Liver (tissue), 9 donors: ENCODE results near the gene PACSIN2. TPM values are rescaled to one million over a fixed set of nuclear protein-coding genes. Genes with fewer than 3 reads are reported as not detected.

Source experiments
- DNase-seq: peaks from one replicate; pipeline ENCODE4 v3.0.0-alpha.2; 2017; ENCODE audit warnings: low spot score
- H3K27ac ChIP-seq, 2 donors: one replicate each; pipeline ENCODE4 v1.7.0; 2013; ENCODE audit warnings: inconsistent platforms in 2 of 2, low read length in 2 of 2, control low read depth in 1 of 2, low read depth in 1 of 2, mild to moderate bottlenecking in 1 of 2
- H3K27me3 ChIP-seq, 4 donors: one replicate each; pipeline versions ENCODE4 v1.6.1 to v1.7.0; 2013; ENCODE audit warnings: low read length in 3 of 4, inconsistent platforms in 1 of 4, mild to moderate bottlenecking in 1 of 4, moderate library complexity in 1 of 4; ENCODE audit not compliant: control insufficient read depth in 4 of 4, insufficient read depth in 4 of 4
- H3K36me3 ChIP-seq, 4 donors: one replicate each; pipeline versions ENCODE4 v1.6.1 to v1.7.0; 2013; ENCODE audit warnings: low read length in 3 of 4, mild to moderate bottlenecking in 3 of 4, low read depth in 1 of 4, moderate library complexity in 1 of 4; ENCODE audit not compliant: control insufficient read depth in 4 of 4, insufficient read depth in 3 of 4
- H3K4me1 ChIP-seq, 4 donors: one replicate each; pipeline versions ENCODE4 v1.6.1 to v1.7.0; 2013; ENCODE audit warnings: low read length in 3 of 4, mild to moderate bottlenecking in 3 of 4, moderate library complexity in 1 of 4; ENCODE audit not compliant: control insufficient read depth in 4 of 4, insufficient read depth in 4 of 4
- H3K4me3 ChIP-seq, 3 donors: one replicate each; pipeline versions ENCODE4 v1.6.1 to v1.7.0; 2013; ENCODE audit warnings: low read length in 3 of 3, control low read depth in 1 of 3, low read depth in 1 of 3, mild to moderate bottlenecking in 1 of 3
- H3K9ac ChIP-seq, 2 donors: one replicate each; pipeline ENCODE4 v1.7.0; 2013; ENCODE audit warnings: low read length in 2 of 2, mild to moderate bottlenecking in 2 of 2, moderate library complexity in 2 of 2, control low read depth in 1 of 2, low read depth in 1 of 2
- H3K9me3 ChIP-seq, 4 donors: one replicate each; pipeline versions ENCODE4 v1.6.1 to v1.7.0; 2013; ENCODE audit warnings: low read length in 3 of 4; ENCODE audit not compliant: control insufficient read depth in 4 of 4
- EGR1 ChIP-seq, 2 donors: IDR thresholded peaks; 2 replicates each; pipeline ENCODE4 v1.6.1; 2016 to 2018; ENCODE audit warnings: antibody characterized with exemption in 2 of 2, low read depth in 2 of 2
- FOXA1 ChIP-seq: IDR thresholded peaks from 2 replicates; pipeline ENCODE4 v1.6.1; 2016; ENCODE audit warnings: antibody characterized with exemption
- FOXA2 ChIP-seq: IDR thresholded peaks from 2 replicates; pipeline ENCODE4 v1.6.1; 2016; ENCODE audit warnings: antibody characterized with exemption
- GABPA ChIP-seq, 2 donors: IDR thresholded peaks in 1 of 2; conservative IDR thresholded peaks in 1 of 2; 2 replicates each; pipeline ENCODE4 v1.6.1; 2016; ENCODE audit warnings: antibody characterized with exemption in 2 of 2, mild to moderate bottlenecking in 1 of 2, moderate library complexity in 1 of 2
- HNF4A ChIP-seq, 2 donors: conservative IDR thresholded peaks; 2 replicates each; pipeline ENCODE4 v1.6.1; 2016; ENCODE audit warnings: antibody characterized with exemption in 2 of 2, mild to moderate bottlenecking in 2 of 2
- HNF4G ChIP-seq: IDR thresholded peaks from 2 replicates; pipeline ENCODE4 v1.6.1; 2016; ENCODE audit warnings: antibody characterized with exemption
- JUND ChIP-seq, 2 donors: IDR thresholded peaks; 2 replicates each; pipeline ENCODE4 v1.6.1; 2016; ENCODE audit warnings: antibody characterized with exemption in 2 of 2
- NR2F2 ChIP-seq: IDR thresholded peaks from 2 replicates; pipeline ENCODE4 v1.6.1; 2016; ENCODE audit warnings: antibody characterized with exemption
- RAD21 ChIP-seq, 2 donors: IDR thresholded peaks; 2 replicates each; pipeline ENCODE4 v1.6.1; 2016; ENCODE audit warnings: antibody characterized with exemption in 2 of 2, mild to moderate bottlenecking in 2 of 2
- RXRA ChIP-seq, 2 donors: IDR thresholded peaks; 2 replicates each; pipeline ENCODE4 v1.6.1; 2017 to 2018; ENCODE audit warnings: antibody characterized with exemption in 2 of 2, mild to moderate bottlenecking in 1 of 2
- SP1 ChIP-seq: IDR thresholded peaks from 2 replicates; pipeline ENCODE4 v1.6.1; 2018; ENCODE audit warnings: antibody characterized with exemption, mild to moderate bottlenecking
- TAF1 ChIP-seq: conservative IDR thresholded peaks from 2 replicates; pipeline ENCODE4 v1.6.1; 2016; ENCODE audit warnings: antibody characterized with exemption, mild to moderate bottlenecking
- YY1 ChIP-seq: IDR thresholded peaks from 2 replicates; pipeline ENCODE4 v1.6.1; 2016; ENCODE audit warnings: antibody characterized with exemption, mild to moderate bottlenecking
- WGBS: extraction: QIAGEN DNeasy Blood & Tissue Kit; methylation state at CpG from one replicate; pipeline ENCODE4 v1.1.7; 2013; 5-methylcytosine and 5-hydroxymethylcytosine counted together
- polyA plus RNA-seq, 2 donors: library from polyadenylated mRNA; stranded (reverse) in 1 of 2; unstranded in 1 of 2; fragments of 200-250 nt in 1 of 2; fragments of >200 nt in 1 of 2; fragmentation: Nextera tagmentation in 1 of 2; extraction: Ambion mirVana in 1 of 2; gene quantifications; one replicate each; pipeline versions ENCODE4 v1.2.1 to v1.2.3, GENCODE V29; 2013 to 2015
- total RNA-seq, 2 donors: library from RNA; depleted of rRNA; stranded (reverse); fragments of >200 nt; gene quantifications; one replicate each; pipeline ENCODE4 v1.2.3, GENCODE V29; 2014
- TF ChIP-seq, protein P1 (sequence below): fragments of 150-350 bp; IDR thresholded peaks from 2 replicates; pipeline ENCODE4 v1.5.1; 2017; ENCODE audit warnings: improper control_type of control experiment, low read depth, low read length; ENCODE audit not compliant: missing input control
- TF ChIP-seq, protein P2 (sequence below): IDR thresholded peaks from 2 replicates; pipeline ENCODE4 v1.6.1; 2016; ENCODE audit warnings: antibody characterized with exemption
- TF ChIP-seq, protein P3 (sequence below): IDR thresholded peaks from 2 replicates; pipeline ENCODE4 v1.6.1; 2016; ENCODE audit warnings: antibody characterized with exemption
- TF ChIP-seq, protein P4 (sequence below): IDR thresholded peaks from 2 replicates; pipeline ENCODE4 v1.6.1; 2016; ENCODE audit warnings: antibody characterized with exemption
- TF ChIP-seq, protein P5 (sequence below): IDR thresholded peaks from 2 replicates; pipeline ENCODE4 v1.6.1; 2016; ENCODE audit warnings: antibody characterized with exemption, mild to moderate bottlenecking
- donor health status: healthy.
- donor health status: healthy.
- donor health status: healthy.
- donor health status: healthy.
- donor health status: healthy.

The PACSIN2 gene
- total and polyA plus RNA-seq, 4 donors = 9.1 to 31.4 (median 17.0) TPM

DNA sequence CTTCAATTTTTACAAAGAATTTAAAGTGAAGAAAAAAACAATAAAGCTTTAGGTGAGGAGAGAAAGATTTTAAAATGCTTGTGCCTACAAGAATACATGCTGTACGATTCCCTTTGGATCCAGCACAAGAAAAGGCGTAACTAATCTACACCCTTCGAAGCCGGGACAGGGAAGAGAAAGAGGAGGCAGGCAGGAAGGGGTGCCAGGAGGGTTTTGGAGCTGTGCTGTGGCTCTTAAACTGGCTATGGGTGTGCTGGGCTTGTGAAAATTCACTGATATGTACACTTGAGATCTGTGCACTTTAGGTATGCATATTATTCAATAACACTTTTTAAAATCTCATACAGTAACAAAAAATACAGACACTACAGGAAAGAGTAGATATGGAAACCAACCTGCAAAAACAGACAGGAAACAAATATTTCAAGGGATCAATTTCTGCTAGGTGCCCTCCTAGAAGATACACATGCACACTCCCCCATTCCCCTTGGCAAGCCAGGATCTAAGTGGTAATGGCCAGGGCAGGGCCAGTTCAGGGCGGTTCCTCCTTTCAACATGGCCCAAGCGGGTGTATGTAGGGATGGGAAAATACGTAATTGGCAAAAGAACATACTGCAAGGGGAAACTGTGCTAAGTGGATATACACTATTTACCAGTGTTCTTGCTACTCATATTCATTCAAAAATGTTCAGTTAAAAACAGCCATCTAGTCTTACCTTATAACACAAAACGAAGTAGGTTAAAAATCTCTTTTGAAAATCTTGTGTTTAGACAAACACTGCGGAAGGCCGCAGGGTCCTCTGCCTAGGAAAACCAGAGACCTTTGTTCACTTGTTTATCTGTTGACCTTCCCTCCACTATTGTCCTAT is 54.2 kb downstream of the PACSIN2 start:
- H3K36me3 ChIP-seq = no peaks in the 10 kb centered on the region
- TF ChIP-seq, protein P1, sequence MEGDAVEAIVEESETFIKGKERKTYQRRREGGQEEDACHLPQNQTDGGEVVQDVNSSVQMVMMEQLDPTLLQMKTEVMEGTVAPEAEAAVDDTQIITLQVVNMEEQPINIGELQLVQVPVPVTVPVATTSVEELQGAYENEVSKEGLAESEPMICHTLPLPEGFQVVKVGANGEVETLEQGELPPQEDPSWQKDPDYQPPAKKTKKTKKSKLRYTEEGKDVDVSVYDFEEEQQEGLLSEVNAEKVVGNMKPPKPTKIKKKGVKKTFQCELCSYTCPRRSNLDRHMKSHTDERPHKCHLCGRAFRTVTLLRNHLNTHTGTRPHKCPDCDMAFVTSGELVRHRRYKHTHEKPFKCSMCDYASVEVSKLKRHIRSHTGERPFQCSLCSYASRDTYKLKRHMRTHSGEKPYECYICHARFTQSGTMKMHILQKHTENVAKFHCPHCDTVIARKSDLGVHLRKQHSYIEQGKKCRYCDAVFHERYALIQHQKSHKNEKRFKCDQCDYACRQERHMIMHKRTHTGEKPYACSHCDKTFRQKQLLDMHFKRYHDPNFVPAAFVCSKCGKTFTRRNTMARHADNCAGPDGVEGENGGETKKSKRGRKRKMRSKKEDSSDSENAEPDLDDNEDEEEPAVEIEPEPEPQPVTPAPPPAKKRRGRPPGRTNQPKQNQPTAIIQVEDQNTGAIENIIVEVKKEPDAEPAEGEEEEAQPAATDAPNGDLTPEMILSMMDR = no peak
- TF ChIP-seq FOXA1 = no peak
- no peak for TF ChIP-seq GABPA (IDR thresholded peaks at IDR 0.05 in 1 of 2, conservative IDR thresholded peaks at IDR 0.05 in 1 of 2)
- TF ChIP-seq HNF4A (conservative IDR thresholded peaks at IDR 0.05) = no peak
- no peak for TF ChIP-seq TAF1
- TF ChIP-seq HNF4G = no peak
- TF ChIP-seq, protein P2, sequence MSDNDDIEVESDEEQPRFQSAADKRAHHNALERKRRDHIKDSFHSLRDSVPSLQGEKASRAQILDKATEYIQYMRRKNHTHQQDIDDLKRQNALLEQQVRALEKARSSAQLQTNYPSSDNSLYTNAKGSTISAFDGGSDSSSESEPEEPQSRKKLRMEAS = no peak
- TF ChIP-seq JUND (IDR thresholded peaks at IDR 0.05) = no peak
- TF ChIP-seq RXRA (IDR thresholded peaks at IDR 0.05) = no peak
- TF ChIP-seq NR2F2 = no peak
- TF ChIP-seq SP1 = no peak
- TF ChIP-seq YY1 = no peak
- H3K9me3 ChIP-seq = no peaks in the 10 kb centered on the region
- peaks cover 12 to 41% (median 36%) of the 10 kb centered on the region in 4 donors for H3K4me1 ChIP-seq
- H3K9ac ChIP-seq = peak overlapping the region in 1 of 2 donors; percentile 69
- peak overlapping the region; percentile 85 to 92 for H3K27ac ChIP-seq
- no peak overlapping the region for H3K4me3 ChIP-seq
- no peak for DNase-seq
- H3K27me3 ChIP-seq = no peaks in the 10 kb centered on the region
- WGBS = 56% methylated on average over 10 of the region's 10 CpGs

DNA sequence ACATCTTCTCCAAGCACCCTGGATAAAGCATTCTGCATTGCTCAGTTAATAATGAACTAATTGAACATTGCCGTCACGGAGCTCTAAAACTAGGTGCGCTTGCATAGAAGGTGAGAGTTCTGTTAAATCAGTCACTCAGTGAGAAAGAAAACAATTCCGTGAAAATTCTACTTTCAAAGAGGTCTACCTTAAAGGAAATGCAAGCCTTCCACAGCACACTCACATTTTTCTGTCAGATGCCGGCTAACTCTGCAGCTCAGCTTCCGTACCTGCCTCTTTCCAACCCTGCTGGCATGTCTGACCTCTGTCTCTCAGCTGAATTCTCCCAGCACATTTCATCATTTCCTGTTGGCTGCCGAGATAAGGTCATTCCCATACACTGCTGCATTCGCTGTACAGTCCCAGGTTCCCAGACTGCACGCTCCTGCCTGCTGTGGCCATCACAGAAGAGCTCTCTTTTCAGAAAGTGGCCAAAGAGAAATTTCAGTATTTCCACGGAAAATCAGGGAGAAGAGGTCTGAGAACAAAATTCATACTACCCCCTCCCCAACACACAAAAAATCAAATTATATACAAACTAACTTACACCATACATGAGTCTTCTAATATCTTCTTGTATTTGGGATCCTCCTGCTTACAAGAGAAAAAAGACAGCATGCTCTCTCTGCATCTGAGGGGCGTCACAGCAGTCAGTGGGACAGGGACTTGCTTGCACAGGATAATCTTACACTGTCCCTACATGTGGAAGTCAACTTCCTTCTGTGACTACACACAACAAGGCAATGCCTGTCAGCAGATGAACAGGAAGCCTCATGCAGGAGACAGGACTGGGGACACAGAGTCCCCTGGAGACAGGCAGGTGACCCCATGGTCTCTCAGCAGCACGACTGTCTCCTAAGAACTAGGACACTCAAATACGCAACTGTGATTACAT is 55.1 kb downstream of the PACSIN2 start:
- Histone ChIP-seq H3K27ac (peak overlapping the region; percentile 85 to 92), H3K36me3 (no peaks in the 10 kb centered on the region), H3K4me3 (peak overlapping the region; percentile 56 to 87 (median 69)), H3K27me3 (no peaks in the 10 kb centered on the region), H3K9me3 (no peaks in the 10 kb centered on the region), H3K4me1 (peaks cover 10 to 41% (median 36%) of the 10 kb centered on the region in 4 donors), H3K9ac (peak overlapping the region; percentile 70 to 86)
- 16% methylated on average over 13 of the region's 13 CpGs for WGBS
- DNase-seq = peak; percentile 62
- peak in 1 of 2 donors; percentile 54 for TF ChIP-seq EGR1 (IDR thresholded peaks at IDR 0.05; ENCODE audit: low read depth in 2 of 2)
- TF ChIP-seq YY1 = peak; percentile 87
- TF ChIP-seq, protein P3, sequence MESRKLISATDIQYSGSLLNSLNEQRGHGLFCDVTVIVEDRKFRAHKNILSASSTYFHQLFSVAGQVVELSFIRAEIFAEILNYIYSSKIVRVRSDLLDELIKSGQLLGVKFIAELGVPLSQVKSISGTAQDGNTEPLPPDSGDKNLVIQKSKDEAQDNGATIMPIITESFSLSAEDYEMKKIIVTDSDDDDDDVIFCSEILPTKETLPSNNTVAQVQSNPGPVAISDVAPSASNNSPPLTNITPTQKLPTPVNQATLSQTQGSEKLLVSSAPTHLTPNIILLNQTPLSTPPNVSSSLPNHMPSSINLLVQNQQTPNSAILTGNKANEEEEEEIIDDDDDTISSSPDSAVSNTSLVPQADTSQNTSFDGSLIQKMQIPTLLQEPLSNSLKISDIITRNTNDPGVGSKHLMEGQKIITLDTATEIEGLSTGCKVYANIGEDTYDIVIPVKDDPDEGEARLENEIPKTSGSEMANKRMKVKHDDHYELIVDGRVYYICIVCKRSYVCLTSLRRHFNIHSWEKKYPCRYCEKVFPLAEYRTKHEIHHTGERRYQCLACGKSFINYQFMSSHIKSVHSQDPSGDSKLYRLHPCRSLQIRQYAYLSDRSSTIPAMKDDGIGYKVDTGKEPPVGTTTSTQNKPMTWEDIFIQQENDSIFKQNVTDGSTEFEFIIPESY = peak; percentile 82
- TF ChIP-seq TAF1 = peak; percentile 74
- TF ChIP-seq, protein P4, sequence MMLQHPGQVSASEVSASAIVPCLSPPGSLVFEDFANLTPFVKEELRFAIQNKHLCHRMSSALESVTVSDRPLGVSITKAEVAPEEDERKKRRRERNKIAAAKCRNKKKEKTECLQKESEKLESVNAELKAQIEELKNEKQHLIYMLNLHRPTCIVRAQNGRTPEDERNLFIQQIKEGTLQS = peak; percentile 96
- peak; percentile 74 for TF ChIP-seq FOXA1
- TF ChIP-seq, protein P5, sequence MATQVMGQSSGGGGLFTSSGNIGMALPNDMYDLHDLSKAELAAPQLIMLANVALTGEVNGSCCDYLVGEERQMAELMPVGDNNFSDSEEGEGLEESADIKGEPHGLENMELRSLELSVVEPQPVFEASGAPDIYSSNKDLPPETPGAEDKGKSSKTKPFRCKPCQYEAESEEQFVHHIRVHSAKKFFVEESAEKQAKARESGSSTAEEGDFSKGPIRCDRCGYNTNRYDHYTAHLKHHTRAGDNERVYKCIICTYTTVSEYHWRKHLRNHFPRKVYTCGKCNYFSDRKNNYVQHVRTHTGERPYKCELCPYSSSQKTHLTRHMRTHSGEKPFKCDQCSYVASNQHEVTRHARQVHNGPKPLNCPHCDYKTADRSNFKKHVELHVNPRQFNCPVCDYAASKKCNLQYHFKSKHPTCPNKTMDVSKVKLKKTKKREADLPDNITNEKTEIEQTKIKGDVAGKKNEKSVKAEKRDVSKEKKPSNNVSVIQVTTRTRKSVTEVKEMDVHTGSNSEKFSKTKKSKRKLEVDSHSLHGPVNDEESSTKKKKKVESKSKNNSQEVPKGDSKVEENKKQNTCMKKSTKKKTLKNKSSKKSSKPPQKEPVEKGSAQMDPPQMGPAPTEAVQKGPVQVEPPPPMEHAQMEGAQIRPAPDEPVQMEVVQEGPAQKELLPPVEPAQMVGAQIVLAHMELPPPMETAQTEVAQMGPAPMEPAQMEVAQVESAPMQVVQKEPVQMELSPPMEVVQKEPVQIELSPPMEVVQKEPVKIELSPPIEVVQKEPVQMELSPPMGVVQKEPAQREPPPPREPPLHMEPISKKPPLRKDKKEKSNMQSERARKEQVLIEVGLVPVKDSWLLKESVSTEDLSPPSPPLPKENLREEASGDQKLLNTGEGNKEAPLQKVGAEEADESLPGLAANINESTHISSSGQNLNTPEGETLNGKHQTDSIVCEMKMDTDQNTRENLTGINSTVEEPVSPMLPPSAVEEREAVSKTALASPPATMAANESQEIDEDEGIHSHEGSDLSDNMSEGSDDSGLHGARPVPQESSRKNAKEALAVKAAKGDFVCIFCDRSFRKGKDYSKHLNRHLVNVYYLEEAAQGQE = peak; percentile 88
- TF ChIP-seq SP1 = peak; percentile 73
- peak; percentile 63 to 73 for TF ChIP-seq RAD21 (IDR thresholded peaks at IDR 0.05)
- peak; percentile 93 for TF ChIP-seq NR2F2
- peak; percentile 48 for TF ChIP-seq FOXA2
- TF ChIP-seq HNF4G = peak; percentile 34
- peak; percentile 76 to 82 for TF ChIP-seq HNF4A (conservative IDR thresholded peaks at IDR 0.05)
- TF ChIP-seq GABPA (IDR thresholded peaks at IDR 0.05 in 1 of 2, conservative IDR thresholded peaks at IDR 0.05 in 1 of 2) = peak; percentile 64 to 87
- TF ChIP-seq, protein P1 = no peak
- peak; percentile 89 to 92 for TF ChIP-seq RXRA (IDR thresholded peaks at IDR 0.05)
- TF ChIP-seq JUND (IDR thresholded peaks at IDR 0.05) = peak; percentile 77 to 80
